ENCODE results near the gene GSG1L. TPM values are rescaled to one million over a fixed set of nuclear protein-coding genes. Genes with fewer than 3 reads are reported as not detected.

The GSG1L gene
- total and polyA plus RNA-seq, 2 of the 13 experiments (the other 11 are each of a cell fraction or from before 2014, with no cell fraction given) = not detected

- ATAC-seq (no peak), FAIRE-seq (no peak), DNase-seq (ENCODE audit: low spot score) (no peak)
- H4K20me1 ChIP-seq (ENCODE audit: insufficient read depth, low read length) = no peaks in the 10 kb centered on the region
- H3K9ac ChIP-seq (ENCODE audit: insufficient read depth, low read depth, low read length) = no peak overlapping the region
- intact Hi-C loops (cut with micrococcal nuclease; ENCODE audit: unreplicated experiment) = no loop called here
- in situ Hi-C loops (cut with HindIII; ENCODE audit: extremely low pct_ligation_motif_present, low pct_unique_long_range_greater_than_20kb) = no loop called here
- ChIA-PET POLR2A (no interaction called here), CTCF (ENCODE audit: low intra/inter-chr PET ratio, low total read pairs) (no interaction called here)
- H3K9me3 ChIP-seq (ENCODE audit: low read length) = no peaks in the 10 kb centered on the region
- no peaks in the 10 kb centered on the region for H3K36me3 ChIP-seq (replicated peaks in 1 of 2; ENCODE audit: control insufficient read depth in 1 of 2, insufficient read depth in 2 of 2, low read length in 2 of 2)
- no peak overlapping the region for H3K4me3 ChIP-seq (replicated peaks in 1 of 3; ENCODE audit: insufficient read depth in 1 of 3, low read depth in 2 of 3, low read length in 3 of 3)
- no peak overlapping the region for H2AFZ ChIP-seq (ENCODE audit: low read length)
- H3K27me3 ChIP-seq (ENCODE audit: control insufficient read depth in 1 of 2, insufficient read depth in 2 of 2, low read length in 2 of 2) = peaks cover 2 to 18% of the 10 kb centered on the region in 2 experiments; a peak in 3 of 5 replicates
- no peaks in the 10 kb centered on the region for H3K79me2 ChIP-seq (ENCODE audit: insufficient read depth, low read length)
- no peaks in the 10 kb centered on the region for H3K4me1 ChIP-seq (ENCODE audit: insufficient read depth, low read length)
- 35% methylated on average over 13 of the region's 13 CpGs for WGBS (ENCODE audit: low lambda C conversion rate)
- no peak for TF ChIP-seq FLYWCH1 (CRISPR knock-in tag; IDR thresholded peaks at IDR 0.05)
- no peak for TF ChIP-seq SAP130 (CRISPR knock-in tag; IDR thresholded peaks at IDR 0.05; ENCODE audit: low read depth)
- no peak for TF ChIP-seq KDM5A (IDR thresholded peaks at IDR 0.05; ENCODE audit: borderline replicate concordance, low read length)
- TF ChIP-seq, protein P1, sequence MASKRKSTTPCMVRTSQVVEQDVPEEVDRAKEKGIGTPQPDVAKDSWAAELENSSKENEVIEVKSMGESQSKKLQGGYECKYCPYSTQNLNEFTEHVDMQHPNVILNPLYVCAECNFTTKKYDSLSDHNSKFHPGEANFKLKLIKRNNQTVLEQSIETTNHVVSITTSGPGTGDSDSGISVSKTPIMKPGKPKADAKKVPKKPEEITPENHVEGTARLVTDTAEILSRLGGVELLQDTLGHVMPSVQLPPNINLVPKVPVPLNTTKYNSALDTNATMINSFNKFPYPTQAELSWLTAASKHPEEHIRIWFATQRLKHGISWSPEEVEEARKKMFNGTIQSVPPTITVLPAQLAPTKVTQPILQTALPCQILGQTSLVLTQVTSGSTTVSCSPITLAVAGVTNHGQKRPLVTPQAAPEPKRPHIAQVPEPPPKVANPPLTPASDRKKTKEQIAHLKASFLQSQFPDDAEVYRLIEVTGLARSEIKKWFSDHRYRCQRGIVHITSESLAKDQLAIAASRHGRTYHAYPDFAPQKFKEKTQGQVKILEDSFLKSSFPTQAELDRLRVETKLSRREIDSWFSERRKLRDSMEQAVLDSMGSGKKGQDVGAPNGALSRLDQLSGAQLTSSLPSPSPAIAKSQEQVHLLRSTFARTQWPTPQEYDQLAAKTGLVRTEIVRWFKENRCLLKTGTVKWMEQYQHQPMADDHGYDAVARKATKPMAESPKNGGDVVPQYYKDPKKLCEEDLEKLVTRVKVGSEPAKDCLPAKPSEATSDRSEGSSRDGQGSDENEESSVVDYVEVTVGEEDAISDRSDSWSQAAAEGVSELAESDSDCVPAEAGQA (IDR thresholded peaks at IDR 0.05; ENCODE audit: low read depth) = no peak
- TF ChIP-seq, protein P1 (CRISPR knock-in tag; IDR thresholded peaks at IDR 0.05; ENCODE audit: borderline replicate concordance) = no peak
- no peak for TF ChIP-seq ZNF614 (CRISPR knock-in tag; IDR thresholded peaks at IDR 0.05; ENCODE audit: borderline replicate concordance)
- no peak for TF ChIP-seq ZNF747 (CRISPR knock-in tag; IDR thresholded peaks at IDR 0.05; ENCODE audit: borderline replicate concordance)
- TF ChIP-seq SMAD3 (CRISPR knock-in tag; IDR thresholded peaks at IDR 0.05) = no peak
- no peak for TF ChIP-seq NFIC (IDR thresholded peaks at IDR 0.05; ENCODE audit: low read length)
- no peak for TF ChIP-seq ETV5 (CRISPR knock-in tag; IDR thresholded peaks at IDR 0.05; ENCODE audit: borderline replicate concordance)
- no peak for TF ChIP-seq ZNF547 (CRISPR knock-in tag; IDR thresholded peaks at IDR 0.05)
- TF ChIP-seq TRIM24 (CRISPR knock-in tag; IDR thresholded peaks at IDR 0.05) = no peak
- no peak for TF ChIP-seq THYN1 (CRISPR knock-in tag; IDR thresholded peaks at IDR 0.05; ENCODE audit: borderline replicate concordance, low read depth)
- no peak for TF ChIP-seq HMG20B (CRISPR knock-in tag; conservative IDR thresholded peaks at IDR 0.05)
- TF ChIP-seq ONECUT2 (CRISPR knock-in tag; IDR thresholded peaks at IDR 0.05) = no peak
- TF ChIP-seq RFXANK (CRISPR knock-in tag; IDR thresholded peaks at IDR 0.05) = no peak
- TF ChIP-seq DR1 (CRISPR knock-in tag; IDR thresholded peaks at IDR 0.05) = no peak
- TF ChIP-seq, protein P2, sequence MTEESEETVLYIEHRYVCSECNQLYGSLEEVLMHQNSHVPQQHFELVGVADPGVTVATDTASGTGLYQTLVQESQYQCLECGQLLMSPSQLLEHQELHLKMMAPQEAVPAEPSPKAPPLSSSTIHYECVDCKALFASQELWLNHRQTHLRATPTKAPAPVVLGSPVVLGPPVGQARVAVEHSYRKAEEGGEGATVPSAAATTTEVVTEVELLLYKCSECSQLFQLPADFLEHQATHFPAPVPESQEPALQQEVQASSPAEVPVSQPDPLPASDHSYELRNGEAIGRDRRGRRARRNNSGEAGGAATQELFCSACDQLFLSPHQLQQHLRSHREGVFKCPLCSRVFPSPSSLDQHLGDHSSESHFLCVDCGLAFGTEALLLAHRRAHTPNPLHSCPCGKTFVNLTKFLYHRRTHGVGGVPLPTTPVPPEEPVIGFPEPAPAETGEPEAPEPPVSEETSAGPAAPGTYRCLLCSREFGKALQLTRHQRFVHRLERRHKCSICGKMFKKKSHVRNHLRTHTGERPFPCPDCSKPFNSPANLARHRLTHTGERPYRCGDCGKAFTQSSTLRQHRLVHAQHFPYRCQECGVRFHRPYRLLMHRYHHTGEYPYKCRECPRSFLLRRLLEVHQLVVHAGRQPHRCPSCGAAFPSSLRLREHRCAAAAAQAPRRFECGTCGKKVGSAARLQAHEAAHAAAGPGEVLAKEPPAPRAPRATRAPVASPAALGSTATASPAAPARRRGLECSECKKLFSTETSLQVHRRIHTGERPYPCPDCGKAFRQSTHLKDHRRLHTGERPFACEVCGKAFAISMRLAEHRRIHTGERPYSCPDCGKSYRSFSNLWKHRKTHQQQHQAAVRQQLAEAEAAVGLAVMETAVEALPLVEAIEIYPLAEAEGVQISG (CRISPR knock-in tag; IDR thresholded peaks at IDR 0.05) = no peak
- BruUV-seq (replicated peaks) = no TSS peak
- no peak overlapping the region for H3K27ac ChIP-seq (ENCODE audit: extremely low read length, insufficient read depth, low read length)
- H3K4me2 ChIP-seq (ENCODE audit: low read depth, low read length) = no peak overlapping the region
Observed at GRCh38 chr16:27927266-27927901, 136.1 kb downstream of the GSG1L start.

Data from HepG2 (cell line).